HTERT RPE-1 (cell line): ENCODE data around the gene KCNH4.
"Not testable (repeated sequence)": the region's sequence is repeated elsewhere in the genome, so short reads cannot be mapped to it uniquely, and the experiment has no call there.

Source experiments
- in situ Hi-C: fragments of 300-500 bp; cut with MboI; formaldehyde crosslinking; loops from 4 replicates; pipeline ENCODE4 v1.14.3; 2020; ENCODE audit warnings: low sequenced_read_pairs

KCNH4 gene

DNA sequence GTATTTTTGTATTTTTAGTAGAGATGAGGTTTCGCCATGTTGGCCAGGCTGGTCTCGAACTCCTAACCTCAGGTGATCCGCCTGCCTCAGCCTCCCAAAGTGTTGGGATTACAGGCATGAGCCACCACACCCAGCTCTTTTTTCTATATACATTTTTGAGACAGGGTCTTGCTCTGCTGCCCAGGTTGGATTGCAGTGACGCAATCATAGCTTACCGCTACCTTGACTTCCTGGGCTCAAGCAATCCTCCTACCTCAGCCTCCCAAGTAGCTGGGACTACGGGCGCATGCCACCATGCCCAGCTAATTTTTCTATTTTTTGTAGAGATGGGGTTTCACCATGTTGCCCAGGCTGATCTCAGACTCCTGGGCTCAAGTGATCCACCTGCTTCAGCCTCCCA lies 40.3 kb downstream of the KCNH4 start:
- in situ Hi-C loops, result not testable (repeated sequence)

GRCh38 chr17:42138749-42139492 lies 42.0 kb downstream of the KCNH4 start:
- in situ Hi-C loops, result no loop called here

GRCh38 chr17:42136654-42137051 lies 44.3 kb downstream of the KCNH4 start:
- in situ Hi-C loops, result no loop called here

- in situ Hi-C loops, result no loop called here
These were observed 45.0 kb downstream of the KCNH4 start for GRCh38 chr17:42135664-42136653.

GRCh38 chr17:42135151-42135550 lies 45.8 kb downstream of the KCNH4 start:
- in situ Hi-C loops, result no loop called here

- in situ Hi-C loops, result no loop called here
These were observed 47.4 kb downstream of the KCNH4 start for GRCh38 chr17:42133461-42134041.

DNA sequence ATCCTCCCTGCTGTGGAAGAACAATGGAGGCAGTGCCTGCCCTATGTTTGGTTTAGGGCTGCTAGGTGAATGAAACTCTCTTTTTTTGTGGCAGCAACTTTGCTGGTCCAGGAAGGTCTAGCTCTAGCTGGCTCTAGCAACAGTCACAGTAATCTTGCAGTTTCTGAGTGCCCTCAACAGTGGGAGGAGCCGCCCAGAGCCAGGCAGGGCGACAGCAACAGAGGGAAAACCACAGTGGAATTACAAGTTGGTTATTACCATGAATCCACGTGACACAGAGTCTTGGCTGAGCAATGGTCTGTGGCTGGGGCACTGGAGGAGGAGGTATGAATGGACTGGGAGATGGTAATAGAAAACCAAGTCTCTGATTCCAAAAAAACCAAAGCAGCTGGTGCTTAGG lies 48.0 kb downstream of the KCNH4 start:
- in situ Hi-C loops, result no loop called here

DNA sequence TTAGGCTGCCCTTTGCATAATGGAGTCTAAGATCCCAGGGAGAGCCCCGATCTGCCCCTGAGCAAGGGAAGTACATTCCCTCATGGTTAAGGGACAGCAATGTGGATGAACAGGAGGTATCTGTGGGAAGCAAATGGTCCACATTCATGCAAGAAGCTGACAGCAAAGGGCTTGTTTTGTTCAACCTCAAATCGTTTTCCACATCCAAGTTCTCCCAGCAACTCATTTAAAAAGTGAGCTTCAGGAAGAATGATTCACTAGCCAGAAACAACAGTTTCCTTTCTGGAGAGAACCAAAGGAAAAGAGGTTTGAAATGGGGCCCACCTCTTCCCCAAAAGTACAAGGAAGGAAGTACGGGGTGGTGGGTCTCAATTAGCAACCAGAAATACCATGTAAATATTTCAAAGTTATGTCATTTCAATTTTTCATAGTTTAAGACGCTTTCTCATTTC lies 48.9 kb downstream of the KCNH4 start:
- in situ Hi-C loops, result no loop called here

- in situ Hi-C loops, result no loop called here
These were observed 49.7 kb downstream of the KCNH4 start for GRCh38 chr17:42131232-42131631.

GRCh38 chr17:42130310-42130936 lies 50.5 kb downstream of the KCNH4 start:
- in situ Hi-C loops, result no loop called here

- in situ Hi-C loops, result no loop called here
These were observed 51.7 kb downstream of the KCNH4 start for GRCh38 chr17:42129109-42129837.

DNA sequence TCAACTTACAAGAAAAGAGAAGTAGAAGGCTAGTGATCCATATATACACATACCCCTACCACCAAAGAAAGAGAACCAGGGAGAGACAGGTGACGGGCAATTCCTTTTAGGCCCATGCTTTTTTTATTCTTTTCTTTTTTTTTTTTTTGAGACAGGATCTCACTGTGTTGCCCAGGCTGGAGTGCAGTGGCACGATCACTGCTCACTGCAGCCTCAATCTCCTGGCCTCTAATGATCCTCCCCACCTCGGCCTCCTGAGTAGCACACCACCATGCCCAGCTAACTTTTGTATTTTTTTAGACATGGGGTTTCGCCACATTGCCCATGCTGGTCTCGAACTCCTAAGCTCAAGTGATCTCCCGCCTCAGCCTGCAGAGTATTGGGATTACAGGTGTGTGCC lies 53.5 kb downstream of the KCNH4 start:
- in situ Hi-C loops, result no loop called here

DNA sequence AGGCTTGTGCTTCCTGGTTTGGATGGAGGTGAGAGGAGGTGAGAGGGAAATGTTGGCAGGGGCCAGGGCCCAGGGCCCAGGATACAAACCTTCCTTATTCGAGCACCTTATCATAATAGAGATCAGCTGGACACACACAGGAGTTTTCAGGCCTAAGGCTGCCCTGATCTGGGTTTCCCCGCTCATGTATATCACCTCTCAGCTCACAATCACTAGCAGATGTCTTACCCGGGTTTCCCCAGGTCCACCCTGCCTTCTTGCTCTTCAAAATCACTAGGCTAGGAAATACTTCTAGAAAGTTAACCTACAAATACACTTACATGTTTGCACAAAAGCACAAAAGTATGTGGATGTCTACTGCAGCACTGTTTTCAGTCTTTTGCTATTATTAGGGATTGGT lies 54.1 kb downstream of the KCNH4 start:
- in situ Hi-C loops, result no loop called here

- in situ Hi-C loops, result no loop called here
These were observed 55.4 kb downstream of the KCNH4 start for GRCh38 chr17:42125565-42125964.

DNA sequence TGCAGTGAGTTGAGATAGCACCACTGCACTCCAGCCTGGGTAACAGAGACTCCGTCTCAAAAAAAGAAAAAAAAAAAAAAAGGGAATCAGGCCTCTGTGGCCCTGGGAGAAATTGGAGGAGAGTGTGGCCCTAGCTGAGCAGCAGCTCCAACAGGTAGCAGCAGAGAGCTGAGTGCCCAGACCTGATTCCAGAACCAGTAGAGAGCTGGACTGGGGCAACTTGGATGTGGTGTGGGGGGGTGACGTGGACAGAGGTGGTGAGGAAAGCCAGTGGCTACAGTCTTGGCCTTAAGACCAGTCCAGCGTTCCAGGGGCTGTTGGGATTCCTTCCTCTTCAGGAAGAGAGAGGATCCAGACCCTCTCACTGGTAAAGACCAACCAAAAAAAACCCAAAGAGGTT lies 56.7 kb downstream of the KCNH4 start:
- in situ Hi-C loops, result no loop called here

- in situ Hi-C loops, result no loop called here
These were observed 58.3 kb downstream of the KCNH4 start, which contains the start of gene HSPB9 for GRCh38 chr17:42122371-42123303. TSS of gene HSPB9 (plus strand) at chr17:42122804. CDS start at chr17:42122851, 47 bp downstream.

DNA sequence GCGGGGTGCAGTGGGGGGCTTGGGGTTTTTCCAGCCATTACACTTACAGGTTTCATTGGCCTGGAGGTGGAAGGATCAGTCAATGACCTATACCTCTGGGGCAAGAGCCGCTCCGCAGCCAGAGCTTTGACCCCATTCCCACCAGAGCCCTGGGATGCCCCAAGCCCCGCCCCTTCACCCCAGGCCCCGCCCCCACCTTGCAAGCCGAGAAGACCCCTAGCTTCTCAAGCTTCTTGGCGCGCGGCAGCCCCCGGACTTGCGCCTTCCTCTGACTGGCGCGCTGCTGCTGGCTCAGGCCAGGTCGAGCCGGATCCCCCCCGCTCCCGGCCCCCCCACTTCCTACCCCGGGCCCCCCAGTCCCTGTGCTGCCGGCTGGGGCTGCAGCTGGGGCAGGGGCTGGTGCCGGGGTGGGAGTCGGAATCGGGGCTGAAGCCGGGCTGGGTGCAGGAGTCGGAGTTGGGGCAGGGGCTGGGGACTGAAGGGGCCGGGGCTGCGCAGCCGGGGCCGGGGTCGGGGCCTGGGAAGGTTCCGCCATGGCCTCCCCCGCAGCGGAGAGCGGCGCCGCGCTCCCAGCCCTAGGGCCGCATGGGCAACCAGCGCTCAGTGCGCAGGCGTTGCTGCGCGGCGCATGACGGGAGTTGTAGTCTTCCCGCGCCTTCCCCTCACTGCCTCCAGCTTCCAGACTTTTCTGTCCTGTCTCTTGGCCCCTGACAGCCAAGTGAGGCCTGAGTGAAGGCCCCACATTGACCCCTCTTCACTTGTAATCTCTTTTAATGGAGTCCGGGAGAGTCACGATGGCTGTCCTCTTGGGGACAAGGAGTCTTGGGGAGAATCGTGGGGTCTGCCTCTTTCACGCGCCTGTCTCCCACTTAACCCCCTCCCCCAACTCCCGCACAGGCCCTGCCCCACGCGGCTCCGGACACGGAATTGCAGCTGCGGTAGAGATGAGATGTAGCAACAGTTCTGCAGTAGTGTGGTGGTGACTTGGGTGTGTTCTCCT lies 59.9 kb downstream of the KCNH4 start, which contains the start of gene KAT2A:
Gene KAT2A, minus strand, starts transcription at position 598 of the 1,000 bp plus-strand sequence. Its CDS starts 63 bp downstream, at position 535.
- in situ Hi-C loops, result no loop called here
